H1 (cell line): ENCODE measurements around the gene RPN2. TPM values are rescaled to one million over a fixed set of nuclear protein-coding genes. Genes with fewer than 3 reads are reported as not detected.

Experiments
- CTCF ChIA-PET: fragments of 300-600 bp; sonication (Branson Sonifier 250); formaldehyde crosslinking; loops from one replicate; lab custom pipeline; 2021; ENCODE audit not compliant: partially characterized antibody; lab: Charles Lee
- POLR2A ChIA-PET: fragments of 300-600 bp; sonication (Branson Sonifier 250); formaldehyde crosslinking; loops from one replicate; lab custom pipeline; 2021; ENCODE audit warnings: inconsistent platforms; ENCODE audit not compliant: partially characterized antibody; lab: Charles Lee
- DNase-seq, 2 experiments: peaks; one replicate each; pipeline versions ENCODE4 v3.0.0 to v3.0.0-alpha.2; 2010 to 2022; ENCODE audit warnings: low spot score in 2 of 2, low read depth in 1 of 2, mixed read lengths in 1 of 2
- FAIRE-seq: peaks from 2 replicates; lab custom pipeline; 2011; peaks lifted over from hg19 to GRCh38; lab: Jason Lieb, UNC
- H2AFZ ChIP-seq: 2 replicates; pipeline ENCODE4 v1.8.1; 2012; ENCODE audit warnings: low read length, inconsistent platforms
- H2AK5ac ChIP-seq: 2 replicates; pipeline ENCODE4 v1.6.1; 2013; ENCODE audit warnings: low read depth, low read length
- H2BK120ac ChIP-seq: replicated peaks from 2 replicates; pipeline ENCODE3; 2013; ENCODE audit warnings: low read depth, low read length, inconsistent platforms
- H2BK12ac ChIP-seq: 2 replicates; pipeline ENCODE4 v1.6.1; 2013; ENCODE audit warnings: low read depth, low read length
- H2BK15ac ChIP-seq: 2 replicates; pipeline ENCODE4 v1.6.1; 2013; ENCODE audit warnings: low read length
- H2BK20ac ChIP-seq: 2 replicates; pipeline ENCODE4 v1.6.1; 2013; ENCODE audit warnings: low read length
- H2BK5ac ChIP-seq: 2 replicates; pipeline ENCODE4 v1.6.1; 2013; ENCODE audit warnings: low read depth, low read length
- H3K14ac ChIP-seq: 2 replicates; pipeline ENCODE4 v1.6.1; 2013; ENCODE audit warnings: inconsistent platforms; ENCODE audit not compliant: insufficient read length
- H3K18ac ChIP-seq: 2 replicates; pipeline ENCODE4 v1.6.1; 2013; ENCODE audit warnings: low read length; ENCODE audit errors: extremely low read depth
- H3K23ac ChIP-seq: 2 replicates; pipeline ENCODE4 v1.6.1; 2013; ENCODE audit warnings: inconsistent platforms; ENCODE audit not compliant: insufficient read length
- H3K23me2 ChIP-seq: 2 replicates; pipeline ENCODE4 v1.6.1; 2013; ENCODE audit warnings: low read depth, low read length
- H3K27ac ChIP-seq: 2 replicates; pipeline ENCODE4 v1.6.1; 2011; ENCODE audit warnings: low read depth, low read length, inconsistent platforms
- H3K27me3 ChIP-seq, 4 experiments: replicated peaks in 1 of 4; 1 replicate in 1 of 4; 2 replicates in 3 of 4; pipeline versions ENCODE4 v1.6.1 to v1.8.1; 2011 to 2013; ENCODE audit warnings: low read length in 3 of 4, mild to moderate bottlenecking in 3 of 4, inconsistent platforms in 2 of 4, mixed read lengths in 2 of 4, moderate library complexity in 1 of 4; ENCODE audit not compliant: control insufficient read depth in 3 of 4, insufficient read depth in 3 of 4; ENCODE audit errors: extremely low read depth in 1 of 4
- H3K36me3 ChIP-seq, 4 experiments: 2 replicates each; pipeline versions ENCODE4 v1.6.1 to v1.8.1; 2011 to 2013; ENCODE audit warnings: mild to moderate bottlenecking in 4 of 4, low read length in 3 of 4, moderate library complexity in 2 of 4, control low read depth in 1 of 4, inconsistent platforms in 1 of 4; ENCODE audit not compliant: insufficient read depth in 4 of 4, control insufficient read depth in 2 of 4
- H3K4ac ChIP-seq: replicated peaks from 2 replicates; pipeline ENCODE3; 2013; ENCODE audit warnings: low read length, low read depth, mixed read lengths, inconsistent platforms; ENCODE audit not compliant: insufficient read length
- H3K4me1 ChIP-seq, 4 experiments: replicated peaks in 1 of 4; 1 replicate in 1 of 4; 2 replicates in 3 of 4; pipeline versions ENCODE4 v1.6.1 to v1.8.1; 2011 to 2013; ENCODE audit warnings: low read length in 3 of 4, inconsistent platforms in 2 of 4, mixed read lengths in 1 of 4; ENCODE audit not compliant: insufficient read depth in 4 of 4, control insufficient read depth in 3 of 4
- H3K4me2 ChIP-seq, 2 experiments: 2 replicates each; pipeline versions ENCODE4 v1.6.1 to v1.8.1; 2011 to 2013; ENCODE audit warnings: low read depth in 2 of 2, low read length in 2 of 2, control low read depth in 1 of 2, inconsistent platforms in 1 of 2, mild to moderate bottlenecking in 1 of 2; ENCODE audit not compliant: insufficient read depth in 1 of 2
- H3K4me3 ChIP-seq, 4 experiments: fragments of 200-600, 300-600 bp in 1 of 4; sonication (generic), shearing (Covaris generic), sonication (Bioruptor Twin) in 1 of 4; 2 replicates each; pipeline versions ENCODE4 v1.5.1 to v1.8.1; 2011 to 2016; ENCODE audit warnings: low read length in 4 of 4, low read depth in 3 of 4, control low read depth in 2 of 4, inconsistent platforms in 2 of 4, mild to moderate bottlenecking in 2 of 4, mixed read lengths in 1 of 4, moderate library complexity in 1 of 4; ENCODE audit not compliant: insufficient read depth in 2 of 4; ENCODE audit errors: extremely low read depth in 1 of 4
- H3K56ac ChIP-seq: replicated peaks from 2 replicates; pipeline ENCODE3; 2013; ENCODE audit warnings: low read depth, mild to moderate bottlenecking, mixed read lengths, low read length, inconsistent platforms; ENCODE audit not compliant: insufficient read length
- H3K79me1 ChIP-seq: 2 replicates; pipeline ENCODE4 v1.6.1; 2013; ENCODE audit warnings: low read depth, low read length, control low read depth
- H3K79me2 ChIP-seq, 2 experiments: 2 replicates each; pipeline versions ENCODE4 v1.6.1 to v1.8.1; 2012 to 2013; ENCODE audit warnings: low read length in 2 of 2, mild to moderate bottlenecking in 2 of 2, inconsistent platforms in 1 of 2; ENCODE audit not compliant: insufficient read depth in 2 of 2, control insufficient read depth in 1 of 2
- H3K9ac ChIP-seq, 4 experiments: replicated peaks in 1 of 4; 1 replicate in 1 of 4; 2 replicates in 3 of 4; pipeline versions ENCODE4 v1.6.1 to v1.8.1; 2011 to 2013; ENCODE audit warnings: low read depth in 3 of 4, low read length in 3 of 4, control low read depth in 2 of 4, mild to moderate bottlenecking in 2 of 4, moderate library complexity in 2 of 4, inconsistent platforms in 1 of 4; ENCODE audit errors: extremely low read depth in 1 of 4
- H3K9me3 ChIP-seq, 2 experiments: 2 replicates each; pipeline versions ENCODE4 v1.6.1 to v1.8.1; 2012 to 2013; ENCODE audit warnings: mild to moderate bottlenecking in 2 of 2, moderate library complexity in 2 of 2, control low read depth in 1 of 2, inconsistent platforms in 1 of 2, low read depth in 1 of 2, low read length in 1 of 2, mixed read lengths in 1 of 2; ENCODE audit not compliant: insufficient read depth in 2 of 2
- H4K20me1 ChIP-seq, 2 experiments: replicated peaks in 1 of 2; 2 replicates each; pipeline versions ENCODE3 to v1.8.1; 2011 to 2013; ENCODE audit warnings: inconsistent platforms in 2 of 2, low read length in 2 of 2, mild to moderate bottlenecking in 1 of 2; ENCODE audit not compliant: insufficient read depth in 2 of 2, control insufficient read depth in 1 of 2
- H4K5ac ChIP-seq: 2 replicates; pipeline ENCODE4 v1.6.1; 2013; ENCODE audit warnings: low read length, low read depth, mixed read lengths, inconsistent platforms; ENCODE audit not compliant: insufficient read length
- H4K8ac ChIP-seq: 2 replicates; pipeline ENCODE4 v1.8.0; 2013; ENCODE audit warnings: mild to moderate bottlenecking, moderate library complexity, low read length, inconsistent platforms; ENCODE audit not compliant: insufficient read depth; ENCODE audit errors: extremely low read depth
- H4K91ac ChIP-seq: replicated peaks from 2 replicates; pipeline ENCODE3; 2013; ENCODE audit warnings: low read length, mixed read lengths, inconsistent platforms; ENCODE audit not compliant: insufficient read length
- CEBPB ChIP-seq: IDR thresholded peaks from 2 replicates; pipeline ENCODE4 v1.6.1; 2012; ENCODE audit warnings: low read depth, low read length
- PHF8 ChIP-seq: fragments of 200-600 bp; sonication (generic); conservative IDR thresholded peaks from 2 replicates; pipeline ENCODE4 v1.7.1; 2012; ENCODE audit warnings: low read depth, mild to moderate bottlenecking, inconsistent platforms, low read length, moderate library complexity
- SIRT6 ChIP-seq: IDR thresholded peaks from one replicate; pipeline ENCODE4 v1.7.1; 2012; ENCODE audit warnings: low read length, inconsistent platforms
- TAF1 ChIP-seq: IDR thresholded peaks from 2 replicates; pipeline ENCODE4 v1.6.1; 2011; ENCODE audit warnings: mild to moderate bottlenecking, low read depth, low read length
- WGBS, 2 experiments: shearing (Covaris generic) in 1 of 2; methylation state at CpG; one replicate each; pipeline versions ENCODE4 v1.1.6 to v1.1.7; 2013 to 2015; ENCODE audit warnings: low lambda C conversion rate in 2 of 2, mixed read lengths in 2 of 2, inconsistent platforms in 1 of 2, low coverage in 1 of 2, missing lambda C conversion rate in 1 of 2; ENCODE audit not compliant: insufficient replicate concordance in 2 of 2, insufficient coverage in 1 of 2, insufficient read length in 1 of 2; ENCODE audit errors: extremely low coverage in 1 of 2, missing lambda C conversion rate in 1 of 2; 5-methylcytosine and 5-hydroxymethylcytosine counted together
- polyA plus RNA-seq, 7 experiments: library from polyadenylated mRNA; depleted of rRNA in 3 of 7; stranded (reverse) in 5 of 7; unstranded in 2 of 7; fragments of >200 nt in 5 of 7; fragments of 200-250 nt in 2 of 7; gene quantifications; 1 replicate in 5 of 7; 2 replicates in 1 of 7; 4 replicates in 1 of 7; pipeline versions ENCODE4 v1.2.1 to v1.2.3, GENCODE V29; 2011 to 2013; ENCODE audit warnings: missing spikeins in 2 of 7, mixed read lengths in 2 of 7
- total RNA-seq: library from RNA; stranded (reverse); fragmentation: NEBNext Ultra II Directional; extraction: Animal tissue kit (Norgen Biotek cat#: 25700); gene quantifications from 2 replicates; pipeline ENCODE4 v1.2.1, GENCODE V29; 2021

Gene RPN2
- total and polyA plus RNA-seq, 2 of the 8 experiments (the other 6 are each of a cell fraction or from before 2014, with no cell fraction given): 236 to 379 TPM

GRCh38 chr20:37230200-37230599, 51.1 kb downstream of the RPN2 start:
- CTCF ChIA-PET: interaction anchor here (0.6 to 3.9 kb wide), 8 partner anchors 13 to 39 kb away, joined by 3 to 22 read pairs (median 4); no protein-coding TSS in a partner anchor
- H3K27ac ChIP-seq: 0 out of 2 replicates have a peak overlapping the region, but pooled peaks have one; percentile 57
- H2AK5ac ChIP-seq: no peak overlapping the region
- H2BK15ac ChIP-seq: no peak overlapping the region
- H3K4me2 ChIP-seq: peak overlapping the region in 1 of 2 experiments; percentile 53; a peak in 1 of 4 replicates
- no peaks in the 10 kb centered on the region for H3K9me3 ChIP-seq
- H2AFZ ChIP-seq: no peak overlapping the region
- H3K4me1 ChIP-seq: peaks cover 7 to 26% (median 14%) of the 10 kb centered on the region in 4 experiments; a peak in 6 of 7 replicates
- no peaks in the 10 kb centered on the region for H3K23me2 ChIP-seq
- H4K8ac ChIP-seq: no peak overlapping the region
- H3K4me3 ChIP-seq: no peak overlapping the region; a peak in 1 of 8 replicates
- peaks cover 38 to 92% (median 70%) of the 10 kb centered on the region in 4 experiments for H3K36me3 ChIP-seq
- no peak overlapping the region for H4K91ac ChIP-seq
- H2BK20ac ChIP-seq: peak overlapping the region; percentile 63
- no peak overlapping the region for H2BK120ac ChIP-seq
- 0 out of 2 replicates have a peak overlapping the region, but pooled peaks have one; percentile 6 for H2BK5ac ChIP-seq
- H3K56ac ChIP-seq: no peak overlapping the region
- peaks cover 2% of the 10 kb centered on the region; the same call in 1 of the 2 replicates for H3K79me1 ChIP-seq
- no peak for TF ChIP-seq PHF8
- no peak for TF ChIP-seq TAF1
- no peak for TF ChIP-seq SIRT6
- no peak for TF ChIP-seq CEBPB
- H4K5ac ChIP-seq: no peak overlapping the region
- H3K27me3 ChIP-seq: no peaks in the 10 kb centered on the region
- H3K4ac ChIP-seq: no peak overlapping the region
- DNase-seq (no peak), FAIRE-seq (no peak)
- POLR2A ChIA-PET: interaction anchor here (0.9 to 3.1 kb wide), 7 partner anchors 9 to 114 kb away, joined by 3 to 17 read pairs (median 3); partner anchors contain the start of gene RPN2
- H4K20me1 ChIP-seq: peaks cover 2% of the 10 kb centered on the region in 2 experiments
- H2BK12ac ChIP-seq: no peak overlapping the region; the same call in 1 of the 2 replicates
- no peaks in the 10 kb centered on the region for H3K79me2 ChIP-seq
- no peak overlapping the region; the same call in 1 of the 2 replicates for H3K18ac ChIP-seq
- 94% methylated on average over 6 of the region's 6 CpGs; no CpG with 5 or more reads in 1 of the 2 experiments for WGBS, 2 experiments
- no peak overlapping the region for H3K9ac ChIP-seq
- H3K14ac ChIP-seq: no peak overlapping the region
- no peak overlapping the region for H3K23ac ChIP-seq
